Neural progenitor cell (in vitro differentiated cells): Measurements from ENCODE around the gene NKD1. TPM values are rescaled to one million over a fixed set of nuclear protein-coding genes. Genes with fewer than 3 reads are reported as not detected.

Source experiments
- DNase-seq: peaks from one replicate; pipeline ENCODE4 v3.0.0-alpha.2; 2016; ENCODE audit warnings: low spot score
- H2AFZ ChIP-seq: fragments of 200-600 bp; sonication (generic); replicated peaks from 2 replicates; pipeline ENCODE4 v1.6.1; 2016; ENCODE audit warnings: antibody characterized with exemption
- H3F3A ChIP-seq: fragments of 200-600 bp; sonication (generic); 2 replicates; pipeline ENCODE4 v1.6.1; 2016; ENCODE audit warnings: antibody characterized with exemption, low read depth
- H3K27ac ChIP-seq: fragments of 200-600 bp; sonication (generic); 2 replicates; pipeline ENCODE4 v1.5.1; 2016; ENCODE audit warnings: mild to moderate bottlenecking
- H3K27me3 ChIP-seq: fragments of 200-600 bp; sonication (generic); 2 replicates; pipeline ENCODE4 v1.6.1; 2016; ENCODE audit warnings: mild to moderate bottlenecking, moderate library complexity
- H3K36me3 ChIP-seq: fragments of 200-600 bp; sonication (generic); 2 replicates; pipeline ENCODE4 v1.5.1; 2016
- H3K4me1 ChIP-seq: fragments of 200-600 bp; sonication (generic); 2 replicates; pipeline ENCODE4 v1.6.1; 2016; ENCODE audit warnings: mixed run types
- H3K4me2 ChIP-seq: fragments of 200-600 bp; sonication (generic); 2 replicates; pipeline ENCODE4 v1.6.1; 2016
- H3K4me3 ChIP-seq: fragments of 200-600 bp; sonication (generic); 2 replicates; pipeline ENCODE4 v1.5.1; 2016
- H3K79me2 ChIP-seq: fragments of 200-600 bp; sonication (generic); 2 replicates; pipeline ENCODE4 v1.6.1; 2016; ENCODE audit warnings: low read depth
- H3K9ac ChIP-seq: fragments of 200-600 bp; sonication (generic); 2 replicates; pipeline ENCODE4 v1.6.1; 2016
- H3K9me3 ChIP-seq: fragments of 200-600 bp; sonication (generic); 2 replicates; pipeline ENCODE4 v1.5.1; 2016; ENCODE audit warnings: low read depth
- H4K20me1 ChIP-seq: fragments of 200-600 bp; sonication (generic); 2 replicates; pipeline ENCODE4 v1.6.1; 2016; ENCODE audit warnings: low read depth
- H3K27ac Mint-ChIP-seq: 3 replicates; pipeline ENCODE4 v1.8.0; 2021; ENCODE audit warnings: mixed read lengths
- H3K27me3 Mint-ChIP-seq: 2 replicates; pipeline ENCODE4 v1.8.0; 2022; ENCODE audit warnings: low read depth, mild to moderate bottlenecking, inconsistent platforms, moderate library complexity, mixed read lengths; ENCODE audit not compliant: insufficient read depth
- H3K36me3 Mint-ChIP-seq: 3 replicates; pipeline ENCODE4 v1.8.0; 2021; ENCODE audit warnings: mixed read lengths
- H3K4me1 Mint-ChIP-seq: 3 replicates; pipeline ENCODE4 v1.8.0; 2021; ENCODE audit warnings: mixed read lengths
- H3K4me3 Mint-ChIP-seq: 3 replicates; pipeline ENCODE4 v1.8.0; 2021; ENCODE audit warnings: mild to moderate bottlenecking, moderate library complexity, mixed read lengths
- H3K9me3 Mint-ChIP-seq: 3 replicates; pipeline ENCODE4 v1.8.0; 2020; ENCODE audit warnings: mixed read lengths
- CTCF ChIP-seq: fragments of 200-600 bp; sonication (generic); IDR thresholded peaks from 2 replicates; pipeline ENCODE4 v1.5.1; 2017; ENCODE audit warnings: antibody characterized with exemption, mild to moderate bottlenecking
- EZH2 ChIP-seq: fragments of 200-600 bp; sonication (generic); IDR thresholded peaks from 2 replicates; pipeline ENCODE4 v1.6.1; 2017; ENCODE audit warnings: antibody characterized with exemption, mild to moderate bottlenecking, moderate library complexity
- EZH2phosphoT487 ChIP-seq: fragments of 200-600 bp; sonication (generic); IDR thresholded peaks from 2 replicates; pipeline ENCODE4 v1.6.1; 2017; ENCODE audit warnings: antibody characterized with exemption
- total RNA-seq: library from RNA; depleted of rRNA; stranded (reverse); fragments of >200 nt; gene quantifications from 2 replicates; pipeline ENCODE4 v1.2.3, GENCODE V29; 2015; ENCODE audit warnings: low replicate concordance

The NKD1 gene
- total RNA-seq, 1 donor from 2014 or later, result 5.3 TPM

- H3K4me2 ChIP-seq, result no peak overlapping the region
- Mint-ChIP-seq H3K36me3 (peaks cover 14% of the 10 kb centered on the region), H3K4me1 (peaks cover 18% of the 10 kb centered on the region), H3K4me3 (no peak overlapping the region), H3K27ac (no peak overlapping the region), H3K9me3 (peaks cover 30% of the 10 kb centered on the region), H3K27me3 (peaks cover 7% of the 10 kb centered on the region)
- no peaks in the 10 kb centered on the region for H3K79me2 ChIP-seq
- H3K9me3 ChIP-seq, result peaks cover 6% of the 10 kb centered on the region
- H3K4me3 ChIP-seq, result no peak overlapping the region
- H4K20me1 ChIP-seq, result no peaks in the 10 kb centered on the region
- H3K9ac ChIP-seq, result no peak overlapping the region
- H3K36me3 ChIP-seq, result no peaks in the 10 kb centered on the region
- no peak overlapping the region for H2AFZ ChIP-seq
- TF ChIP-seq EZH2 (no peak), EZH2phosphoT487 (no peak), CTCF (no peak)
- H3K27ac ChIP-seq, result no peak overlapping the region
- peaks cover 4% of the 10 kb centered on the region for H3K27me3 ChIP-seq
- H3K4me1 ChIP-seq, result peaks cover 6% of the 10 kb centered on the region
- peaks cover 8% of the 10 kb centered on the region for H3F3A ChIP-seq
- no peak for DNase-seq
Measured at GRCh38 chr16:50669741-50670140, 121.5 kb downstream of the NKD1 start.

- DNase-seq, result no peak
- H3K9me3 ChIP-seq, result peaks cover 6% of the 10 kb centered on the region
- peaks cover 14% of the 10 kb centered on the region for H3K36me3 Mint-ChIP-seq
- no peak overlapping the region for H3K27ac ChIP-seq
- no peak overlapping the region for H2AFZ ChIP-seq
- no peaks in the 10 kb centered on the region for H3K79me2 ChIP-seq
- H3K4me1 Mint-ChIP-seq, result peaks cover 16% of the 10 kb centered on the region
- TF ChIP-seq EZH2 (no peak), CTCF (no peak)
- peaks cover 30% of the 10 kb centered on the region for H3K9me3 Mint-ChIP-seq
- no peak overlapping the region for H3K4me3 Mint-ChIP-seq
- H3F3A ChIP-seq, result peaks cover 8% of the 10 kb centered on the region
- H3K4me1 ChIP-seq, result peaks cover 6% of the 10 kb centered on the region
- peaks cover 7% of the 10 kb centered on the region for H3K27me3 Mint-ChIP-seq
- no peak overlapping the region for H3K4me3 ChIP-seq
- no peaks in the 10 kb centered on the region for H3K27me3 ChIP-seq
- H3K27ac Mint-ChIP-seq, result no peak overlapping the region
- H3K9ac ChIP-seq, result no peak overlapping the region
- no peaks in the 10 kb centered on the region for H3K36me3 ChIP-seq
- no peaks in the 10 kb centered on the region for H4K20me1 ChIP-seq
- no peak overlapping the region for H3K4me2 ChIP-seq
Measured at GRCh38 chr16:50670476-50670875, 122.3 kb downstream of the NKD1 start.

- Histone ChIP-seq H3K9ac (no peak overlapping the region), H3K4me1 (peaks cover 6% of the 10 kb centered on the region), H3K4me3 (no peak overlapping the region), H4K20me1 (no peaks in the 10 kb centered on the region), H3F3A (peaks cover 8% of the 10 kb centered on the region), H3K9me3 (peaks cover 6% of the 10 kb centered on the region), H3K27me3 (no peaks in the 10 kb centered on the region), H2AFZ (no peak overlapping the region), H3K27ac (no peak overlapping the region), H3K36me3 (no peaks in the 10 kb centered on the region), H3K4me2 (no peak overlapping the region), H3K79me2 (no peaks in the 10 kb centered on the region)
- no peak overlapping the region for H3K27ac Mint-ChIP-seq
- no peak overlapping the region for H3K4me3 Mint-ChIP-seq
- DNase-seq, result peak; percentile 52
- H3K4me1 Mint-ChIP-seq, result peaks cover 16% of the 10 kb centered on the region
- no peak for TF ChIP-seq EZH2phosphoT487
- TF ChIP-seq CTCF, result peak; percentile 83
- peaks cover 30% of the 10 kb centered on the region for H3K9me3 Mint-ChIP-seq
- peaks cover 9% of the 10 kb centered on the region for H3K27me3 Mint-ChIP-seq
- H3K36me3 Mint-ChIP-seq, result peaks cover 14% of the 10 kb centered on the region
Measured at GRCh38 chr16:50671644-50672260, 123.6 kb downstream of the NKD1 start.
